Thoracic aorta (tissue), 2 donors: ENCODE data around the gene CTSH. TPM values are rescaled to one million over a fixed set of nuclear protein-coding genes. Genes with fewer than 3 reads are reported as not detected.
"Not testable (repeated sequence)": the region's sequence is repeated elsewhere in the genome, so short reads cannot be mapped to it uniquely, and the experiment has no call there.

Source experiments
- ATAC-seq: fragments of 150-250 bp; one replicate; pipeline ENCODE4 v1.8.0; 2017; ENCODE audit warnings: low read depth; ENCODE audit not compliant: insufficient number of reproducible peaks, low FRiP score
- DNase-seq: peaks from one replicate; pipeline ENCODE4 v3.0.0-alpha.2; 2020; ENCODE audit warnings: low spot score
- H3K27ac ChIP-seq, 2 donors: fragments of 200-600 bp; sonication (generic); 1 replicate in 1 of 2; 2 replicates in 1 of 2; pipeline ENCODE4 v1.5.1; 2016; ENCODE audit warnings: mild to moderate bottlenecking in 2 of 2, moderate library complexity in 2 of 2
- H3K27me3 ChIP-seq: fragments of 200-600 bp; sonication (generic); replicated peaks from 2 replicates; pipeline ENCODE4 v1.6.0; 2016; ENCODE audit warnings: mild to moderate bottlenecking; ENCODE audit not compliant: insufficient read depth
- H3K36me3 ChIP-seq: fragments of 200-600 bp; sonication (generic); one replicate; pipeline ENCODE4 v1.5.1; 2016
- H3K4me1 ChIP-seq, 2 donors: fragments of 200-600 bp; sonication (generic); 1 replicate in 1 of 2; 2 replicates in 1 of 2; pipeline versions ENCODE4 v1.5.1 to v1.6.0; 2016; ENCODE audit warnings: low read depth in 2 of 2, mild to moderate bottlenecking in 1 of 2; ENCODE audit not compliant: control insufficient read depth in 1 of 2
- H3K4me3 ChIP-seq: fragments of 200-600 bp; sonication (generic); 2 replicates; pipeline ENCODE4 v1.5.1; 2016; ENCODE audit warnings: mild to moderate bottlenecking
- H3K9me3 ChIP-seq: fragments of 200-600 bp; sonication (generic); 2 replicates; pipeline ENCODE4 v1.5.1; 2016
- CTCF ChIP-seq: fragments of 200-600 bp; sonication (generic); IDR thresholded peaks from one replicate; pipeline ENCODE4 v1.5.1; 2019; ENCODE audit warnings: antibody characterized with exemption
- total RNA-seq, 2 donors: library from RNA; depleted of rRNA; stranded (reverse); fragments of >200 nt; gene quantifications; one replicate each; pipeline versions ENCODE4 v1.1.0 to v1.2.3, GENCODE V29; 2016

The CTSH gene
- total RNA-seq, 2 donors from 2014 or later, result 136 to 149 TPM

DNA sequence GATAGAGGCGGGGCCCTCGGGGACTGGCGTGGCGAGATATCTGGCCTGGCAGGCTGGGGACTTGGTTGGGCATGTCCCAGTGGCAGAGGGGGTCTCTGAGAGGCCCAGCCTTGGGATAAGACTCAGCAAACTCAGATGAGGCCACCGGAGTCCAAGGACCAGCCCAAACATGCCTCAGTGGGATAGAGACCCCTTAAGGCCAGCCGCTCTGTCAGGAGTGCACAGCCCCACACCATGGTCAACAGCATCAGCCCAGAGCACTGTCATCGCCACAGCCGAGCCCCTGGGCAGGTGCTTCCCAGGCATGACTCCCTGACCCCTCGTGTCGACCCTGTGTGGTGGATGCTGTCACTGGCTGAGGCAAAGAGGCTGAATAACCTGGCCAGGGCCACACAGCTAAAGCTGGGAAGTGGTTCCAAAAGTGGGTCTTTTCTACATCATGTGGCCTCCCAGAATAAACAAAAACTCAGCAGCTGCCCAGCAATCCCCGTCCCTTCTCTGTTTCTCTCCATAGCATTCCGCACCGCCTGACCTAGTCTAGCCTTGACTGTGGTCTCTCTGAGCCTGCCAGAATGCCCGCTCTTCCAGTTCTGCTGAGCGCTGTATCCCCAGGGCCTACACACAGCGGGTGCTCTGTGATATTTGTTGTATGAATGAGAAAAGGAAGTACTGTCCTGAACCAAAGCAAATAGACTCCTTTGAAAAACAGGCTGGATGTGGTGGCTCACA is 15.1 kb downstream of the CTSH start:
- TF ChIP-seq CTCF, result no peak
- no peak for DNase-seq
- peaks cover 26% of the 10 kb centered on the region for H3K36me3 ChIP-seq

DNA sequence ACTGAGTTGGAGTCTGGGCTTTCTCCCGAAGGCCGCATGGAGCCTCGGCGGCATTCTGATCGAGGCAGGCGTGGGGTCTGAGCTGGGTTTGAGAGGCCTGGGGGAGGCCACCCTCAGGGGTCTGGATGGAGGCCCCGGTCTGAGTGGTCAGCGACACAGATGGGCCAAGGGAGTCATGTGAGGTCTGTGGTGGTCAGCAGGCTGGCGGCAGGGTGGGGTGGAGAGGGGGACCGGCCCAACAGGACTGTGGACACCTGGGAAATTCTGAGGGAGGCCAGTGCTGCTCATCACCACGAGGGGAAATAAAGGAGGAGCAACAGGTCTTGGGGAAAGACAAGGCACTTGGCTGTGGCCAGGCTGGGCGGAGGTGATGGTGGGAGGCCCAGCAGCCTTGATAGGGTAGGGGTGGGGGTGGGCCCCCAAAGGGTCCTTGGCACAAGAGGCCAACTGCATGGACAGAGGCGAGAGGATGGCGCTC is 16.2 kb downstream of the CTSH start:
- Histone ChIP-seq H3K27me3 (no peaks in the 10 kb centered on the region), H3K27ac (no peak overlapping the region), H3K36me3 (peaks cover 28% of the 10 kb centered on the region), H3K4me3 (no peak overlapping the region), H3K4me1 (peaks cover 3 to 29% of the 10 kb centered on the region in 2 donors), H3K9me3 (no peaks in the 10 kb centered on the region)
- DNase-seq, result no peak
- no peak for TF ChIP-seq CTCF
- no peak for ATAC-seq

More for the DNA sequence above, 15.1 kb downstream of the CTSH start:
- H3K4me1 ChIP-seq, result peaks cover 10 to 38% of the 10 kb centered on the region in 2 donors
- H3K4me3 ChIP-seq, result no peak overlapping the region
- H3K27ac ChIP-seq, result peak overlapping the region in 1 of 2 donors; percentile 11
- no peak for ATAC-seq
- no peaks in the 10 kb centered on the region for H3K27me3 ChIP-seq
- no peaks in the 10 kb centered on the region for H3K9me3 ChIP-seq

GRCh38 chr15:78928176-78928575 is 16.7 kb downstream of the CTSH start:
- H3K9me3 ChIP-seq, ATAC-seq, DNase-seq, H3K27ac ChIP-seq, H3K4me3 ChIP-seq, H3K27me3 ChIP-seq: not testable (repeated sequence)
- H3K36me3 ChIP-seq, result peaks cover 33% of the 10 kb centered on the region
- peaks cover 0 to 24% of the 10 kb centered on the region in 2 donors for H3K4me1 ChIP-seq

DNA sequence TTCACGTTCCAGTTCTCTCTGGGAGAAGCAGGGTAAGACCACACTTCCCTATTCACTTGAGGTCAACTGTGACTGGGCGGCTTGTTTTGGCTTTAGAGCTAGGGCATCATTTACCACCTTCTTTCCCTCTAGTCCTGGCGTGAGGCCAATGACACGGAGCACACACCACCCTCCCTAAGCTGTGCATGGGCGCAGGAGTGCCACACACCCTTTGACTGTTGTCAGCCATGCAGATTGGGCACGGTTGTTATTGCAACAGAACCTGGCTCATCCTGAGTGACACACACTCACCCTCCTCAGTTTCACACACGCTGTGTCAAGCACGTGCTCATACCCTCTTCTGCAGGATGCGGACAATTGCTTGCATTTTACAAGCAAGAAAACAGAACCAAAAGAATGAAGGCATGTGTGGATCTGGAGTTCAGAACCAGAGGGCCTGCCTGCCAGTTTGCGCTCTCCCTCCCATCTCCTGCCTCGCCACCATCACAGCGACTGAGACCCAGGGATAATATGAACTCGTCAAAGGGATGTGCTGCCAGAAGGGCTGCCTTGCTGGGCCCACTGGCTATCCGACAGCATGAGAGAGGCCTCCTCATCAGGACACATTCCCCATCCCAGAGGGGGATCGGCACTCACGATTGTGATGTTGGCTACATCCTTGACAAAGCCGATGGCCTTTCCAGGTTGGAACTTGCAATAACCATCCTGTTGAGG is 17.6 kb downstream of the CTSH start:
- H3K27me3 ChIP-seq, result no peaks in the 10 kb centered on the region
- H3K4me1 ChIP-seq, result peaks cover 0 to 16% of the 10 kb centered on the region in 2 donors
- H3K9me3 ChIP-seq, result no peaks in the 10 kb centered on the region
- H3K36me3 ChIP-seq, result peaks cover 42% of the 10 kb centered on the region
- TF ChIP-seq CTCF, result no peak
- no peak overlapping the region for H3K27ac ChIP-seq
- ATAC-seq (no peak), DNase-seq (no peak)
- no peak overlapping the region for H3K4me3 ChIP-seq

GRCh38 chr15:78925956-78926743 is 18.7 kb downstream of the CTSH start:
- Histone ChIP-seq H3K4me1 (peaks cover 0 to 6% of the 10 kb centered on the region in 2 donors), H3K27ac (no peak overlapping the region), H3K9me3 (no peaks in the 10 kb centered on the region), H3K4me3 (no peak overlapping the region), H3K36me3 (peaks cover 53% of the 10 kb centered on the region), H3K27me3 (no peaks in the 10 kb centered on the region)
- DNase-seq, result no peak
- no peak for TF ChIP-seq CTCF
- ATAC-seq, result no peak
